Measurements from ENCODE around the gene MTMR8. TPM values are rescaled to one million over a fixed set of nuclear protein-coding genes. Genes with fewer than 3 reads are reported as not detected.
"Not testable (repeated sequence)": the region's sequence is repeated elsewhere in the genome, so short reads cannot be mapped to it uniquely, and the experiment has no call there.

Gene MTMR8
- polyA plus RNA-seq, 2 of the 4 experiments (the other 2 are of a cell fraction) = 1.4 to 1.6 TPM

- ChIA-PET CTCF (no interaction called here), POLR2A (no interaction called here)
- ATAC-seq = no peak
- no peaks in the 10 kb centered on the region for H3K9me3 ChIP-seq
- TF ChIP-seq HES2 (IDR thresholded peaks at IDR 0.05) = no peak
- no peak for TF ChIP-seq HDAC2 (IDR thresholded peaks at IDR 0.05)
- no peak for TF ChIP-seq CBX8 (IDR thresholded peaks at IDR 0.05)
- no peak for TF ChIP-seq HEYL (CRISPR knock-in tag; IDR thresholded peaks at IDR 0.05)
- TF ChIP-seq GATA3 (IDR thresholded peaks at IDR 0.05; ENCODE audit: borderline replicate concordance) = no peak
- TF ChIP-seq RAD21 (conservative IDR thresholded peaks at IDR 0.05 in 1 of 2, IDR thresholded peaks at IDR 0.05 in 1 of 2) = no peak
- no peak for TF ChIP-seq HOXA7 (CRISPR knock-in tag; IDR thresholded peaks at IDR 0.05)
- TF ChIP-seq CEBPB (IDR thresholded peaks at IDR 0.05) = no peak
- no peak for TF ChIP-seq EP300 (IDR thresholded peaks at IDR 0.05)
- no peak for TF ChIP-seq ZNF302 (CRISPR knock-in tag; IDR thresholded peaks at IDR 0.05)
- no peak for TF ChIP-seq MAX (IDR thresholded peaks at IDR 0.05)
- no peak for TF ChIP-seq RARB (CRISPR knock-in tag; IDR thresholded peaks at IDR 0.05)
- no peak for TF ChIP-seq FOXS1 (CRISPR knock-in tag; IDR thresholded peaks at IDR 0.05)
- TF ChIP-seq PBX3 (IDR thresholded peaks at IDR 0.05) = no peak
- no peak for TF ChIP-seq POLR2A (IDR thresholded peaks at IDR 0.05; ENCODE audit: low read length)
- no peak for TF ChIP-seq ESRRA (IDR thresholded peaks at IDR 0.05; ENCODE audit: borderline replicate concordance, low read length)
- TF ChIP-seq KDM1A (IDR thresholded peaks at IDR 0.05; ENCODE audit: low read depth) = no peak
- H3K4me2 ChIP-seq = no peak overlapping the region
- H3K27ac ChIP-seq = no peak overlapping the region
- H3K4me1 ChIP-seq = no peaks in the 10 kb centered on the region
- H3K4me3 ChIP-seq = no peak overlapping the region
- no peak for DNase-seq (ENCODE audit: low read depth in 1 of 2, low spot score in 1 of 2)
- FAIRE-seq = no peak
Measured at GRCh38 chrX:64389489-64389888, 5.8 kb downstream of the MTMR8 start.

- H3K27ac ChIP-seq; CTCF ChIA-PET; POLR2A ChIA-PET; H3K4me3 ChIP-seq; ATAC-seq; H3K9me3 ChIP-seq; FAIRE-seq; DNase-seq (ENCODE audit: low read depth in 1 of 2, low spot score in 1 of 2); H3K4me1 ChIP-seq; H3K4me2 ChIP-seq: not testable (repeated sequence)
- WGBS (ENCODE audit: missing lambda C conversion rate) = 36% methylated on average over 4 of the region's 4 CpGs
Measured at GRCh38 chrX:64380789-64381188, 14.5 kb downstream of the MTMR8 start.

- no peaks in the 10 kb centered on the region for H3K4me1 ChIP-seq
- ChIA-PET POLR2A (no interaction called here), CTCF (no interaction called here)
Measured at GRCh38 chrX:64379924-64380323, 15.3 kb downstream of the MTMR8 start.

More at GRCh38 chrX:64379924-64380323, 15.3 kb downstream of the MTMR8 start:
- ATAC-seq = no peak
- Histone ChIP-seq H3K27ac (no peak overlapping the region), H3K9me3 (no peaks in the 10 kb centered on the region), H3K4me2 (no peak overlapping the region), H3K4me3 (no peak overlapping the region)
- FAIRE-seq = no peak
- TF ChIP-seq MYC (IDR thresholded peaks at IDR 0.05; ENCODE audit: borderline replicate concordance, low read length) (no peak), RCOR1 (IDR thresholded peaks at IDR 0.05; ENCODE audit: low read depth, low read length) (no peak), FOSB (CRISPR knock-in tag; IDR thresholded peaks at IDR 0.05) (no peak), MAZ (IDR thresholded peaks at IDR 0.05; ENCODE audit: borderline replicate concordance, low read depth, low read length) (no peak), HOXA7 (CRISPR knock-in tag; IDR thresholded peaks at IDR 0.05) (no peak), SMC3 (IDR thresholded peaks at IDR 0.05) (no peak), CTCF (IDR thresholded peaks at IDR 0.05) (no peak), PHF8 (IDR thresholded peaks at IDR 0.05; ENCODE audit: borderline replicate concordance, low read depth) (no peak), ESRRA (IDR thresholded peaks at IDR 0.05; ENCODE audit: borderline replicate concordance, low read length) (no peak), ZNF302 (CRISPR knock-in tag; IDR thresholded peaks at IDR 0.05) (no peak), CHD2 (IDR thresholded peaks at IDR 0.05; ENCODE audit: low read length, partially characterized antibody) (no peak), RARB (CRISPR knock-in tag; IDR thresholded peaks at IDR 0.05) (no peak), TP53 (CRISPR knock-in tag; IDR thresholded peaks at IDR 0.05) (no peak), ZSCAN20 (CRISPR knock-in tag; IDR thresholded peaks at IDR 0.05) (no peak)
- 0% methylated on average over 1 of the region's 1 CpG for WGBS (ENCODE audit: missing lambda C conversion rate)
- no peak for DNase-seq (ENCODE audit: low read depth in 1 of 2, low spot score in 1 of 2)

All from A549 (cell line).